Measurements from ENCODE around the gene PINK1.

The PINK1 gene

GRCh38 chr1:20630729-20631128 is 2.5 kb upstream of the PINK1 start:
- no peaks in the 10 kb centered on the region for H3K9me3 ChIP-seq (ENCODE audit: low read depth, low read length)
- H3K27ac ChIP-seq = no peak overlapping the region
- DNase-seq (ENCODE audit: low read depth, low spot score) = no peak
- no peak for TF ChIP-seq POLR2AphosphoS5 (IDR thresholded peaks at IDR 0.05; ENCODE audit: borderline replicate concordance, low read depth, low read length)
- no peak for TF ChIP-seq EZH2 (IDR thresholded peaks at IDR 0.05)
- TF ChIP-seq FOXP2 (optimal IDR thresholded peaks at IDR 0.05; ENCODE audit: control extremely low read depth, extremely low read length, insufficient read depth) = no peak
- H3K4me3 ChIP-seq = no peak overlapping the region
- no peak overlapping the region for H3K9ac ChIP-seq (ENCODE audit: insufficient read length)
- no peaks in the 10 kb centered on the region for H3K36me3 ChIP-seq (ENCODE audit: insufficient read depth, low read length)

- Histone ChIP-seq H3K4me3 (no peak overlapping the region), H3K27ac (no peak overlapping the region), H3K36me3 (ENCODE audit: insufficient read depth, low read length) (no peaks in the 10 kb centered on the region), H3K9me3 (ENCODE audit: low read depth, low read length) (no peaks in the 10 kb centered on the region), H3K9ac (ENCODE audit: insufficient read length) (no peak overlapping the region)
- TF ChIP-seq FOXP2 (optimal IDR thresholded peaks at IDR 0.05; ENCODE audit: control extremely low read depth, extremely low read length, insufficient read depth) = no peak
- TF ChIP-seq EZH2 (IDR thresholded peaks at IDR 0.05) = no peak
- TF ChIP-seq POLR2AphosphoS5 (IDR thresholded peaks at IDR 0.05; ENCODE audit: borderline replicate concordance, low read depth, low read length) = no peak
- no peak for DNase-seq (ENCODE audit: low read depth, low spot score)
Measured at GRCh38 chr1:20632386-20632785, 872 bp upstream of the PINK1 start.

GRCh38 chr1:20634065-20634593 is 871 bp downstream of the PINK1 start:
- no peak for DNase-seq (ENCODE audit: low read depth, low spot score)

GRCh38 chr1:20634594-20635084 is 1.4 kb downstream of the PINK1 start:
- peak overlapping the region; percentile 65; the same call in 1 of the 2 replicates for H3K27ac ChIP-seq
- DNase-seq (ENCODE audit: low read depth, low spot score) = no peak
- H3K9me3 ChIP-seq (ENCODE audit: low read depth, low read length) = no peaks in the 10 kb centered on the region
- TF ChIP-seq POLR2AphosphoS5 (IDR thresholded peaks at IDR 0.05; ENCODE audit: borderline replicate concordance, low read depth, low read length) (no peak), FOXP2 (optimal IDR thresholded peaks at IDR 0.05; ENCODE audit: control extremely low read depth, extremely low read length, insufficient read depth) (no peak)
- peak overlapping the region; percentile 94 for H3K4me3 ChIP-seq
- H3K9ac ChIP-seq (ENCODE audit: insufficient read length) = peak overlapping the region; percentile 86
- H3K36me3 ChIP-seq (ENCODE audit: insufficient read depth, low read length) = no peaks in the 10 kb centered on the region

More at GRCh38 chr1:20634065-20634593, 871 bp downstream of the PINK1 start:
- H3K9ac ChIP-seq (ENCODE audit: insufficient read length) = peak overlapping the region; percentile 86
- peak overlapping the region; percentile 94 for H3K4me3 ChIP-seq
- no peak for TF ChIP-seq POLR2AphosphoS5 (IDR thresholded peaks at IDR 0.05; ENCODE audit: borderline replicate concordance, low read depth, low read length)
- no peak for TF ChIP-seq FOXP2 (optimal IDR thresholded peaks at IDR 0.05; ENCODE audit: control extremely low read depth, extremely low read length, insufficient read depth)
- TF ChIP-seq EZH2 (IDR thresholded peaks at IDR 0.05) = no peak
- no peaks in the 10 kb centered on the region for H3K36me3 ChIP-seq (ENCODE audit: insufficient read depth, low read length)
- peak overlapping the region; percentile 65; the same call in 1 of the 2 replicates for H3K27ac ChIP-seq
- H3K9me3 ChIP-seq (ENCODE audit: low read depth, low read length) = no peaks in the 10 kb centered on the region

GRCh38 chr1:20636785-20637347 is 3.6 kb downstream of the PINK1 start:
- no peak overlapping the region for H3K9ac ChIP-seq (ENCODE audit: insufficient read length)
- no peak overlapping the region for H3K4me3 ChIP-seq
- H3K36me3 ChIP-seq (ENCODE audit: insufficient read depth, low read length) = no peaks in the 10 kb centered on the region
- no peak for DNase-seq (ENCODE audit: low read depth, low spot score)
- no peak overlapping the region for H3K27ac ChIP-seq
- no peaks in the 10 kb centered on the region for H3K9me3 ChIP-seq (ENCODE audit: low read depth, low read length)
- TF ChIP-seq POLR2AphosphoS5 (IDR thresholded peaks at IDR 0.05; ENCODE audit: borderline replicate concordance, low read depth, low read length) = no peak
- TF ChIP-seq FOXP2 (optimal IDR thresholded peaks at IDR 0.05; ENCODE audit: control extremely low read depth, extremely low read length, insufficient read depth) = no peak
- no peak for TF ChIP-seq EZH2 (IDR thresholded peaks at IDR 0.05)

GRCh38 chr1:20640183-20640597 is 6.9 kb downstream of the PINK1 start:
- Histone ChIP-seq H3K9me3 (ENCODE audit: low read depth, low read length) (no peaks in the 10 kb centered on the region), H3K9ac (ENCODE audit: insufficient read length) (no peak overlapping the region), H3K27ac (no peak overlapping the region), H3K36me3 (ENCODE audit: insufficient read depth, low read length) (no peaks in the 10 kb centered on the region), H3K4me3 (no peak overlapping the region)
- no peak for DNase-seq (ENCODE audit: low read depth, low spot score)
- TF ChIP-seq FOXP2 (optimal IDR thresholded peaks at IDR 0.05; ENCODE audit: control extremely low read depth, extremely low read length, insufficient read depth) (no peak), EZH2 (IDR thresholded peaks at IDR 0.05) (no peak), POLR2AphosphoS5 (IDR thresholded peaks at IDR 0.05; ENCODE audit: borderline replicate concordance, low read depth, low read length) (no peak)

GRCh38 chr1:20641975-20642374 is 8.7 kb downstream of the PINK1 start:
- TF ChIP-seq POLR2AphosphoS5 (IDR thresholded peaks at IDR 0.05; ENCODE audit: borderline replicate concordance, low read depth, low read length) (no peak), FOXP2 (optimal IDR thresholded peaks at IDR 0.05; ENCODE audit: control extremely low read depth, extremely low read length, insufficient read depth) (no peak), EZH2 (IDR thresholded peaks at IDR 0.05) (no peak)
- Histone ChIP-seq H3K4me3 (no peak overlapping the region), H3K36me3 (ENCODE audit: insufficient read depth, low read length) (no peaks in the 10 kb centered on the region), H3K9ac (ENCODE audit: insufficient read length) (no peak overlapping the region), H3K27ac (no peak overlapping the region), H3K9me3 (ENCODE audit: low read depth, low read length) (no peaks in the 10 kb centered on the region)
- no peak for DNase-seq (ENCODE audit: low read depth, low spot score)

- no peak overlapping the region for H3K9ac ChIP-seq (ENCODE audit: insufficient read length)
- H3K4me3 ChIP-seq = no peak overlapping the region
- no peak overlapping the region for H3K27ac ChIP-seq
- no peaks in the 10 kb centered on the region for H3K36me3 ChIP-seq (ENCODE audit: insufficient read depth, low read length)
- DNase-seq (ENCODE audit: low read depth, low spot score) = no peak
- no peaks in the 10 kb centered on the region for H3K9me3 ChIP-seq (ENCODE audit: low read depth, low read length)
- TF ChIP-seq EZH2 (IDR thresholded peaks at IDR 0.05) = no peak
- no peak for TF ChIP-seq FOXP2 (optimal IDR thresholded peaks at IDR 0.05; ENCODE audit: control extremely low read depth, extremely low read length, insufficient read depth)
- no peak for TF ChIP-seq POLR2AphosphoS5 (IDR thresholded peaks at IDR 0.05; ENCODE audit: borderline replicate concordance, low read depth, low read length)
Measured at GRCh38 chr1:20643080-20643479, 9.8 kb downstream of the PINK1 start.
